Occipital lobe (tissue), 2 donors: ENCODE measurements around the gene TPCN2. TPM values are rescaled to one million over a fixed set of nuclear protein-coding genes. Genes with fewer than 3 reads are reported as not detected.

Experiments used
- DNase-seq: peaks from one replicate; lab custom pipeline; 2025; lab: John Stamatoyannopoulos, UW
- total RNA-seq: library from RNA; depleted of rRNA; stranded (reverse); fragments of >200 nt; gene quantifications from one replicate; pipeline ENCODE4 v1.2.3, GENCODE V29; 2014

Gene TPCN2
- total RNA-seq, 1 donor from 2014 or later, result 7.6 TPM

DNA sequence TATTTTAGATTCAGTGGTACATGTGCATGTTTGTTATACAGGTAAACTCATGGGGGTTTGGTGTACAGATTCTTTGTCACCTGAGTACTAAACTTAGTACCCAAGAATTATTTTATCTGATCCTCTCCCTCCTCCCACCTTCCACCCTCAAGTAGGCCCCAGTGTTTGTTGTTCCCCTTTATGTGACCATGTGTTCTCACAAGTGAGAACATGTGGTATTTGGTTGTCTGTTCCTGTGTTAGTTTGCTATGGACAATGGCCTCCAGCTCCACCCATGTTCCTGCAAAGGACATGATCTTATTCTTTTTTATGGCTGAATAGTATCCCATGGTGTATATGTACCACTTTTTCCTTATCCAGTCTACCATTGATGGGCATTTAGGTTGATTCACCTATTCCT lies 113.8 kb downstream of the TPCN2 start:
- no peak for DNase-seq

DNA sequence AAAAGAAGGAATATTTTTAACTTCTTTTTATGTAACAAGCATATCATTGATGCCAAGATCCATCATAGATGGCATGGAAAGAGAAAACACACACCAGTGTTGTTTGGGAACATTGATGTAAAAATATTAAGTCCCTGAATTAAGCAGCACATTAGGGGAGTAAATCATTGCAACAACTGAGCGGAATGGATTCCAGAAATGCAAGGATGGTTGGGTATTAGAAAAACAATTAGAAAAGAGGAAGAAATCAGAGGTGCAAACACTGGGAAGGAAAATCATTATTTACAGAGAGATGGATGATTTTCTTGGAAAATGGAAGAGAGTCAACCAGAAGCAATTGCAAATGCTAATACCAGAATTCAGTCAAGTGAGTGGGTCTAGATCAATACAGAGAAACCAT lies 115.1 kb downstream of the TPCN2 start:
- no peak for DNase-seq

DNA sequence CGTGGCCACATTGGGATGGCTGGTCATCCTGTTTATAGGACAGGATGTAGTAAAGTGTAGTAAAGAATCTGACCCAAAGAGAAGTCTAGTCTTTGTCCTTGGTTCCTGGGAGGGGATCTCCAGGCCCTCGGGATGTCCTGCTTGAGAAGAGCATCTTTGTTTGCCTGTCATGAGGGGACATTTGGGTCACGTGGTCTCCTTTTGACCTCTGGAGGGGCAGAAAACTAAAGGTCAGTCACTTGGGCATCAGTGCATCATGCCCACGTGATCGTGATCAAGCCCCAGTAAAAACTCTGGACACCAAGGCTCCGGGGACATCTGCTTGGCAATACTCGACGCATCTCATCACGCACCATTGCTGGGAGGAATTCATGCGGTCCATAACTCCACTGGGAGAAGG lies 116.1 kb downstream of the TPCN2 start:
- no peak for DNase-seq

DNA sequence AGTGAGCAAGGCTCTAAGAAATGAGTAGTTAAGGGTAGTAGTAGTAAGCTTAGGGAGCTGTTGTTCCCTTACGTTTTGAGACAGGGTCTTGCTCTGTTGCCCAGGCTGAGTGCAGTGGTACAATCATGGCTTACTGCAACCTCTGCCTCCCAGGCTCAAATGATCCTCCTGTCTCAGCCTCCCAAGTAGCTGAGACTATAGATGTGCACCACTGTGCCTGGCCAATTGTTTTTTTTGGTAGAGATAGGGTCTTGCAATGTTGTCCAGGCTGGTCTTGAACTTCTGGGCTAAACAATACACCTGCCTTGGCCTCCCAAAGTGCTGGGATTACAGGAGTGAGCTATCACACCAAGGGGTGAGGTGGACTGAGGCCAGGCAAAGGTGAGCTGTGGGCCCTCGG lies 117.0 kb downstream of the TPCN2 start:
- DNase-seq, result no peak

DNA sequence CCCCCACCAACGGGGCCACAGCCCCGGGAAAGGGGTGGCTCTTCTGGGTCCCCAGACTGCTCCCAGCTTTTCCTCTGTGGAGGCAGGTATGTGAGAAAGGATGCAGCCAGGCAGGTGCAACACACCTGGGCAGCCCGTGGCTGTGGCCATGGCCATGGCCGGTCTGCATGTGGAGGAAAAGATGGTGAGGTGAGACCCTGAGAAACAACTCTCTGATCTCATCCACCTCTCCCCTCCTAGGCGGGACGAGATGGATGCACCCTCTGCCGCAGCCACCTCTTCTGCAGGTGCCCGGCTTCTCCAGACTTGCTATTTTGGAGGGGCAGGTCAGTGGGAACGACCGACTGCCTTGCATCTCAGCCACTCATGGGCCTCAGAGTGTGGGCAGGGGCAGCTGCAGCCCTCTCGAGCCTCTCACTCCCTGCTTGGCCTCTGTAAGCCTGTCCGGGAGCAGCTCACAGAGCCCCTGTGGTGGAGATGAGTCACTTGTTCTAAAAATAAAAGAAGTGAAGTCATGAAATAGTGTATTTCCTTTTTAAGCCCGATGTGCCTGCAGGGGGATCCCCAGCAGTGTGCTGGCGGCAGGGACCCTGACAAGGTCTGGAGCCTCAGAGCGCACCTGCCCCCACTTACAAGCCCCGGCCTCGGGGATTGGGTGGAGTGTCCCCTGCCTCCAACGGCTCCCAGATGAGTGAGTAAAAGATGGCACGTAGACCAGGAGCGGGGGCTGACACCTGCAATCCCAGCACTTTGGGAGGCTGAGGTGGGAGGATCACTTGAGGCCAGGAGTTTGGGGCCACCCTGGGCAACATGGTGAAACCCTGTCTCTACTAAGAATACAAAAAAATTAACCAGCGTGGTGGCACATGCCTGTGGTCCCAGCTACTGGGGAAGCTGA lies 117.7 kb downstream of the TPCN2 start:
- no peak for DNase-seq

- DNase-seq, result no peak
Measured at GRCh38 chr11:69167130-69167915, 118.6 kb downstream of the TPCN2 start.

DNA sequence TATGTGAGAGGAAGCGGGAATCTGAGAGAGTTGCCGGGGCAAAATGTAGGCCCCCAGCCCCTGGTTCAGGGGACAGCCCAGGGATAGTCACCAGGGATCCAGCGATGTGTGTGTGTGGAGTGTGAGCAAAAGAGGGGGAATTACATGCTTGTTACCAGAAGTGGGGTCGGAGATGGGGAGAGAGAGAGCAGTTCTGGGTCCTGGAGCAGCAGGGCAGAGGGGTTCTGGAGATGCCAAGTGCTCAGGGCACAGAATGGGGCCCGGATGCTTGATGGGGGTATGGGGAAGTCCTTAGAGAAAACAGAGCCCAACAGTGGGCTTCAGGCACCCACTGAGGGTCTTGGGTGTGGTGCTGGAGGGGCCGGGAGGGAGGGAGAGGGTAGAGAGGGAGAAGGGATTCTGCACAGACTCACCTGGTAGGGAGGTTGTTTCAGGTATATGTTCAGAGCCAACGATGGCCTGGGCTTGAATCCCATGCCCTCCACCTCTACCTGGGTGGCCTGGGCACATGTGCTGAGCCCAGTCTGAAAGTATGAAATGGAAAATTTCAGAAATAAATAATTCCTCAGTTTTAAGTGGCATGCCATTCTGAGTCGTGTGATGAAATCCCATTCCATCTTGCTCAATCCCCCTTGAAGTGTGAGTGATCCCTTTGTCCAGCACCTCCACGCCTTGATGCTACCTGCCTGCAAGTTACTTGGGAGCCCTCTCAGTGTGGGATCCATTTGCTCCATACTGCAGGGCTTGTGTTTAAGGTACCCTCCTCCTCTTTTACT lies 119.4 kb downstream of the TPCN2 start:
- DNase-seq, result no peak

DNA sequence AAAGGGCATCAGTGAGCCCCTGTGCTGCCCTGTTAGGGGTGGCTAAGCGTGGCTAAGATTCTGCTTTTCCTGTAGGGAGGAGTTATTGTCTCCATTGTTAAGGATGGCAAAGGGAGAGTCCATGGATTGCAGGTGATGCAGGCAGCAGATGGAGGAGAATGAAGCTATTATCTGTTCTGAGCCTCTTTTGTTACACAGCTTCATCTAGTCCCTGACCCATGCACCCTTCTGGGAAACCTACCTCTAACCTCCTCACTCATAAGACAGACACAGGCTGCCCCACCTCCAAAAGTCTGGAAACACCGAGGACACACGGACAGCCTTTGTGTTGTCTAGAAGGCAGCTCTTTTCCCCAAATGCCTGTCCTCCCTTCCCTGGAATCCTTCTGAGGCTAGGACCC lies 120.7 kb downstream of the TPCN2 start:
- no peak for DNase-seq

DNA sequence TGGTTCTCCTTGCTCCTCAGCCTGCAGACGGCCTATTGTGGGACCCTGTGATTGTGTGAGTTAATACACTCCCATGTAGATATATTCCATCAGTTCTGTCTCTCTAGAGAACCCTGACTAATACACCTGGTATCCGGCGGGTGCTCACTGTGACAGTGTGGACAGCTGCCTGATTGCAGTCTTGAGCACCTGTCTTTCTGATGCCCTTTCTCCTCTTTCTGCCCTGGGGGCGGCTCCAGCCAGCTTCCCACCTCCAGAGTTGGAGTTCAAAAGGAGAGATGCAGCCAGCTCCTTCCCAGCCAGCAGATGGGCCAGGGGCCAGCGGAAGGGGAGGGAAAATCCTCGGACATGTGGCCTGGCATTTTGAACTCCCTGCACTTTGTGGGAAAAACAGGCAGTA lies 122.0 kb downstream of the TPCN2 start:
- DNase-seq, result no peak

DNA sequence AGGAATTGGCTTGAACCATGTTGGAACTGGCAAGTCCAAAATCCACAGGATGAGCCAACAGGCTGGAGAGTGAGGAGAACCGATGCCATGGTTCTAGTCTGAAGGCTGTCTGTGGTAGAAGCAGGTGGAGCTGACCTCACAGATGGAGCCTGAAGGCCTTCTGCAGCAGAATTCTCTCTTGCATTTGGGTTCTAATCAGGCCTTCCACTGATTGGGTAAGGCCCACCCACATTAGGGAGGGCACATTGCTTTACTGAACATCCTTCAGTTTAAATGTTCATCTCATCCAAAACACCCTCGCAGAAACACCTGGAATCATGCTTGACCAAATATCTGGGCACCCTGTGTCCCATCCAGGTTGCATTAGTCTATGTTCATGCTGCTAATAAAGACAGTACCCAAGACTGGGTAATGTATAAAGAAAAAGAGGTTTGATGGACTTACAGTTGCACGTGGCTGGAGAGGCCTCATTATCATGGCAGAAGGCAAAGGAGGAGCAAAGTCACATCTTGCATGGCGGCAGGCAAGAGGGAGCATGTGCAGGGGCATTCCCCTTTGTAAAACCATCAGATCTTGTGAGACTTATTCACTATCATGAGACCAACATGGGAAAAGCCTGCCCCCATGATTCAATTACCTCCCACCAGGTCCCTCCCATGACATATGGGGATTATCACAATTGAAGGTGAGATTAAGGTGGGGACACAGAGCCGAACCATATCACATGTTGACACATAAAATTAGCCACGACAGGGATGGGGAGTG lies 122.9 kb downstream of the TPCN2 start:
- DNase-seq, result no peak

DNA sequence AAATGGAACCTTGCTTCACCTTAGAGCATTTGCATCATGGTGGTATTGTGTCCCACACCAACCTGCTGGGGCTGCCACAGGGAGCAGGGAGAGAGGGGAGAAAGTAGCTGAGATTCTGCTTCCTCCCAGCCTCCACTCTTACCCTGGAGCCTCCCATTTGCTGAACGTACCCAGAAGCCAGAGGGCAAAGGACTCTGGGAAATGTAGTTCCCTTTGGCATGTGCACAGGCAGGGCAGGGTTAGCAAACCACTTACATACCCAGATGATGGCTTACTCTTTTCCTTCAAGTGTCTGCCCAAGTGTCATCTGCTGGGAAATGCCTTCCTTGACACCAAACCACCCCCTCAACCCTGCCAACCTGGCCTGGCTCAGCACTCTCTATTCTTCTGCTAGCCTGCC lies 123.9 kb downstream of the TPCN2 start:
- DNase-seq, result no peak

- DNase-seq, result no peak
Measured at GRCh38 chr11:69173331-69173730, 124.6 kb downstream of the TPCN2 start.

GRCh38 chr11:69173925-69174581 lies 125.3 kb downstream of the TPCN2 start:
- DNase-seq, result no peak

DNA sequence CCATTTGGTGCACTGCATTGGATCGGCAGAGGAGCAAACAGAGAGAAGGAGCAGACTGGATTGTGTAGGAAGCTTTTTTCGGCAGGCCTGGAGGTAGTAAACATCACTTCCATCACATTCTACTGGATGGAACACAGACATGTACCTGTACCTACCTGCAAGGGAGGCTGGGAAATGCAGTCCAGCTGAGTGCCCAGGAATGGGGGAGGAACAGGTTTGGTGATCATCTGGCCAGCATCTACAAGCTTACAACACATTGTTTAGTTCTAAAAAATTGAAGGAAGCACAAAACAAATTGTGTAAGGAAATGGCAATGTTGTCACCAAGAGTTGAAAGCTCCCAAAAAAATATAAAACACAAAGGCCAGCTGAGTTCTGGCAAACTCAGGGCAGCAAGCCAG lies 126.1 kb downstream of the TPCN2 start:
- no peak for DNase-seq

GRCh38 chr11:69178819-69179482 lies 130.2 kb downstream of the TPCN2 start:
- no peak for DNase-seq

GRCh38 chr11:69180226-69180625 lies 131.5 kb downstream of the TPCN2 start:
- no peak for DNase-seq

DNA sequence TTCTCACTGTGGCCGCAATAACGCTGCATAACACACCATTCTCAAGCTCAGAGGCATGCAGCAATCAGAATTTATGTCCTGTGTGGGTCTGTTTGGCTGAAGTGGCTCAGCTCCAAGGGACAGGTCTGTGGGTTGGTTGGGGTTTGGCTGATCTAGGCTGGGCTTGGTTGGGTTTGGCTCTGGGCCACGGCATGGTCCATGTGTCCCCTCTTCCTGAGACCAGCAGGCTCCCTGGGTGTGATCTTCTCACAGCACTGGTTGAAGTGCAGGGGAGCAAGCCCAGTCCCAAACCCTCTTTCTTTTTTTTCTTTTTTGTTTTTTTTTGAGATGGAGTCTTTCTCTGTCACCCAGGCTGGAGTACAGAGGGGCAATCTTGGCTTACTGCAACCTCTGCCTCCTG lies 132.0 kb downstream of the TPCN2 start:
- no peak for DNase-seq

GRCh38 chr11:69183613-69184012 lies 134.9 kb downstream of the TPCN2 start:
- no peak for DNase-seq
